Measurements from ENCODE around the gene FAM171A1.
A peak's percentile ranks its signal among the peaks of the same experiment; 100 is the strongest.
"Not testable (repeated sequence)": the region's sequence is repeated elsewhere in the genome, so short reads cannot be mapped to it uniquely, and the experiment has no call there.

FAM171A1 gene

DNA sequence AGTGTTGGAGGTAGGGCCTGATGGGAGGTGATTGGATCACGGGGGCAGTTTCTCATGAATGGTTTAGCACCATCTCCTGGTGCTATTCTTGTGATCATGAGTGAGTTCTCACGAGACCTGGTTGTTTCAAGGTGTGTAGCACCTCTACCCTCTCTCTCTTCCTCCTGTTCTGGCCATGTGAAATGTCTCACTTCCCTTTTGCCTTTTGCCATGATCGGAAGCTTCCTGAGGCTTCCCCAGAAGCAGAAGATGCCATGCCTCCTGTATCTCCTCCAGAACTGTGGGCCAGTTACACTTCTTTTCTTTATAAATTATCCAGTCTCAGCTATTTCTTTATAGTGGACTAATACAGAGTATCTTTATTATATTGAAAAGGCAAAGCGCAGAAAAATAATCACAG is 90.1 kb downstream of the FAM171A1 start:
- Mint-ChIP-seq H3K4me1 (no peaks in the 10 kb centered on the region), H3K4me3 (no peak overlapping the region), H3K9me3 (peaks cover 0 to 3% of the 10 kb centered on the region in 2 donors), H3K27me3 (peaks cover 0 to 7% of the 10 kb centered on the region in 2 donors), H3K27ac (no peak overlapping the region), H3K36me3 (no peaks in the 10 kb centered on the region)
- DNase-seq (no peak), ATAC-seq (replicated peaks) (no peak)

DNA sequence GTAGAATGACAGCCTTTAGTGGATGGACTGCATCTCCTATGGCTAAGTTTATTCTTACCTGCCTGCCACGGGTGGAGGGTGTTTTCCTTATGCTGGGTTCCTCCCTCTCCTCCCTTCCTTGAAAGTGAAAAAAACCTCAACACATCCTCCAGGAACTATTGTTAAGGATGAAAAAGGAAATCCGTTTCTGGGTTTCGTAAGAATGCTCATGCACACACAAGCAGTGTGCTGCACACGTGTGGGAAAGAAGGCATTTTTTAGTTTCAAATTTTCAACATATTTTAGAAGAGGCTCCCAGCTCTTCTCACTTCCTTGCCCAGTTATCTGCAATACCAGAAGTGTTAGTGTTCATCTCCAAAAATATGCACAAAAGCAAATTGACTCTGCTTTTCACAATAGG is 90.6 kb downstream of the FAM171A1 start:
- Mint-ChIP-seq H3K36me3 (no peaks in the 10 kb centered on the region), H3K27ac (no peak overlapping the region), H3K4me3 (no peak overlapping the region), H3K9me3 (peaks cover 0 to 3% of the 10 kb centered on the region in 2 donors), H3K27me3 (peaks cover 0 to 7% of the 10 kb centered on the region in 2 donors), H3K4me1 (no peaks in the 10 kb centered on the region)
- DNase-seq = no peak
- ATAC-seq (replicated peaks) = no peak

DNA sequence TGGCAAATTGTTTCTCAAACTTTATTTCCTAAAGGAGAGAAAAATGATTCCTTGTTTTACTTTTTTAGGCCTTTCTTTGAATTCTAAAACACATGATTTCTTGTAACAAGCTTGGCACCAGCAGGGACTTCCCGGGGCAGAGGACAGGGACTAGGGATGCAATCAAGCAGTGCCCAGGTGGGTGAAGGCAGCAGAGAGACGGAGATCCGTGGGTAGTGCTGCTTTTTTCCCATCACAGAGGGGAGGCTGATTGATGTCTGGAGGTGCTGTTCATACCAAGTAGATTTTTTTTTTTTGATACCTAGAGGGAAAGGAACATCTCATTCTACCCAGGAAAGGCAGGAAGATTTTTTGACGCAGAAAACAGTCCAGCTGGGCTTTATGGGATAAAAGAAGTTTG is 91.9 kb downstream of the FAM171A1 start:
- ATAC-seq (replicated peaks) (no peak), DNase-seq (no peak)
- Mint-ChIP-seq H3K27ac (no peak overlapping the region), H3K27me3 (peaks cover 0 to 7% of the 10 kb centered on the region in 2 donors), H3K4me3 (no peak overlapping the region), H3K36me3 (no peaks in the 10 kb centered on the region), H3K9me3 (peaks cover 0 to 3% of the 10 kb centered on the region in 2 donors), H3K4me1 (no peaks in the 10 kb centered on the region)

- Mint-ChIP-seq H3K9me3 (peaks cover 3% of the 10 kb centered on the region in 2 donors), H3K27ac (no peak overlapping the region), H3K27me3 (peaks cover 0 to 7% of the 10 kb centered on the region in 2 donors), H3K36me3 (no peaks in the 10 kb centered on the region), H3K4me1 (no peaks in the 10 kb centered on the region), H3K4me3 (no peak overlapping the region)
- no peak for ATAC-seq (replicated peaks)
- no peak for DNase-seq
Observed at GRCh38 chr10:15278786-15279185, 92.3 kb downstream of the FAM171A1 start.

DNA sequence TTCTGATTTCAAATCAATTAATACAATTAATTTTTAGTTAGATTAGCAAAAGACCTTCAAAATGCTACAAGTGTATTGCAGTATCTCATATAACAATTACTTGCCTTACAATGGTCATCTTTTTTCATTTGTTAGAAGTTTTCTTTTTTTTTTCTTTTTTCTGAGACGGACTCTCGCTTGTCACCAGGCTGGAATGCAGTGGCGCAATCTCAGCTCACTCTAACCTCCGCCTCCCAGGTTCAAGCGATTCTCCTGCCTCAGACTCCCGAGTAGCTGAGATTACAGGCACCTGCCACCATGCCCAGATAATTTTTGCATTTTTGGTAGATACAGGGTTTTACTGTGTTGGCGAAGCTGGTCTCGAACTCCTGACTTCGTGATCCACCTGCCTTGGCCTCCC is 95.0 kb downstream of the FAM171A1 start:
- not testable (repeated sequence) for H3K9me3 Mint-ChIP-seq; H3K27me3 Mint-ChIP-seq; H3K36me3 Mint-ChIP-seq; H3K4me1 Mint-ChIP-seq; H3K4me3 Mint-ChIP-seq; H3K27ac Mint-ChIP-seq; ATAC-seq (replicated peaks); DNase-seq

DNA sequence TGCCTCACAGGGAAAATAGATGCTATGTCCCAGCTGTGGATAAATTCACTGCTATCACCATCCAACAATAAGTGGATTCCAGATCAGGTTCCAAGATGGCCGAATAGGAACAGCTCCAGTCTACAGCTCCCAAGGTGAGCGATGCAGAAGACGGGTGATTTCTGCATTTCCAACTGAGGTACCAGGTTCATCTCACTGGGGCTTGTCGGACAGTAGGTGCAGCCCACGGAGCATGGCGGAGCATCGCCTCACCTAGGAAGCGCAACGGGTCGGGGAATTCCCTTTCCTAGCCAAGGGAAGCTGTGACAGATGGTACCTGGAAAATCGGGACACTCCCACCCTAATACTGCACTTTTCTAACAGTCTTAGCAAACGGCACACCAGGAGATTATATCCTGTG is 101.3 kb downstream of the FAM171A1 start:
- not testable (repeated sequence) for H3K27ac Mint-ChIP-seq; H3K4me1 Mint-ChIP-seq; ATAC-seq (replicated peaks); DNase-seq; H3K36me3 Mint-ChIP-seq; H3K4me3 Mint-ChIP-seq
- H3K9me3 Mint-ChIP-seq = peaks cover 12% of the 10 kb centered on the region in 2 donors
- H3K27me3 Mint-ChIP-seq = peaks cover 11 to 16% of the 10 kb centered on the region in 2 donors

DNA sequence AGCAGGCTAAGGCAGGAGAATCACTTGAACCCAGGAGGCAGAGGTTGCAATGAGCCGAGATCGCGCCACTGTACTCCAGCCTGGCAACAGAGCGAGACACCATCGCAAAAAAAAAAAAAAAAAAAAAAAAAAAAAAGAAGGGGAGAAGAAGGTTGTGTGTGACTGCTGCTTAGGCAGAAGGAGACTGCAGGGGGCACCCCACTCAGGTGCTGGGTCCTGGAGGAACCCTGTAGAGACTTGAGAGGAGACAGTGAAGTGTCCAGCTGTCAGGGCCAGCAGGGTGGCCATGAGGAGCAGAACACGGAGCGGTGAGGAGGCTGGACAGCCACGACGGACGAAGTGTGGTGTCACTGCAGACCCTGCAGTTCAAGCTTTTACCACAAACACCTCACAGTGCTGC is 103.6 kb downstream of the FAM171A1 start:
- DNase-seq = no peak
- peaks cover 3% of the 10 kb centered on the region in 2 donors for H3K36me3 Mint-ChIP-seq

DNA sequence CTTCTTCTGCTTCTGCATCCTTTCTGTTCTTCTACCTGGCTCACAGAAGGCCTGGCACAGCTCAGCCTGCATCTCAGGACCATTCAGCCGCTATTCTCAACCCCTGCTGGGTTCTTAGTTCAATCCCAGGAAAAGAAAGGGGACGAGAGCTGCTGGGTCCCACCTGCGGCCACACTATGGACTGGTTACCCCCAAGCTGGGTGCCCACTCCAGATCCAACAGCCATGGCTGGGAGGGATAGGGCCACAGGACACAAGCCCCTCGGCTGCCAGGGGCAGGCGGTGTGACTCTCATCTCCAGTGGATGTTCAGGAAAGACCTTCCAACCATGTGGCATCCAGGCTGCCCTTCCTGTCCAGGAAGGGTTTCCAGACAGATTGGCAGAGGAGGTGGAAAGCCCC is 105.0 kb downstream of the FAM171A1 start:
- peaks cover 11 to 16% of the 10 kb centered on the region in 2 donors for H3K27me3 Mint-ChIP-seq
- DNase-seq = no peak
- no peak for ATAC-seq (replicated peaks)
- no peak overlapping the region for H3K27ac Mint-ChIP-seq
- no peaks in the 10 kb centered on the region for H3K4me1 Mint-ChIP-seq
- H3K36me3 Mint-ChIP-seq = peaks cover 3% of the 10 kb centered on the region in 2 donors
- H3K4me3 Mint-ChIP-seq = no peak overlapping the region
- peaks cover 10 to 12% of the 10 kb centered on the region in 2 donors for H3K9me3 Mint-ChIP-seq

More for the DNA sequence above, 103.6 kb downstream of the FAM171A1 start:
- Mint-ChIP-seq H3K9me3 (peaks cover 10 to 12% of the 10 kb centered on the region in 2 donors), H3K4me1 (no peaks in the 10 kb centered on the region), H3K27ac (no peak overlapping the region), H3K4me3 (no peak overlapping the region), H3K27me3 (peaks cover 11 to 16% of the 10 kb centered on the region in 2 donors)
- ATAC-seq (replicated peaks) = no peak

GRCh38 chr10:15265558-15265957 is 105.5 kb downstream of the FAM171A1 start:
- H3K27ac Mint-ChIP-seq = no peak overlapping the region
- H3K4me3 Mint-ChIP-seq = no peak overlapping the region
- H3K36me3 Mint-ChIP-seq = peaks cover 3% of the 10 kb centered on the region in 2 donors
- H3K9me3 Mint-ChIP-seq = peaks cover 10 to 12% of the 10 kb centered on the region in 2 donors
- ATAC-seq (replicated peaks) = no peak
- H3K4me1 Mint-ChIP-seq = no peaks in the 10 kb centered on the region
- H3K27me3 Mint-ChIP-seq = peaks cover 11 to 16% of the 10 kb centered on the region in 2 donors
- no peak for DNase-seq

DNA sequence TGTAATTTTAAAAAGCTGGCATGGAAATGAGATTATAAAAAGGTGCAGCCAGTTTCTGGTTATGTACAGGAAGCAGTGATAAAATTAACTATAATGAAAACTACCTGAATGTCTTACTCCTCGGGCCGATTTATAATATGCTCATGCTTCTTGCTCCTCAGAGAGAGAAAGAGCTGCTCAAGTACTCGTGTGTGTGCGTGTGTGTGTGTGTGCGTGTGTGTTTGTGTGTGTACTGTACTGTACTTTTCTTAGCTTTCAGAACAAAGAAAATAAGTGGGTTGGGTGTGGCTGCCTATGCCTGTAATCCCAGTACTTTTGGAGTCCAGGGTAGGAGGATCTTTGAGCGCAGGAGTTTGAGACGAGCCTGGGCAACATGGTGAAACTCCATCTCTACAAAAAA is 106.0 kb downstream of the FAM171A1 start:
- peaks cover 11 to 16% of the 10 kb centered on the region in 2 donors for H3K27me3 Mint-ChIP-seq
- peaks cover 10 to 12% of the 10 kb centered on the region in 2 donors for H3K9me3 Mint-ChIP-seq
- no peak for DNase-seq
- no peak overlapping the region for H3K4me3 Mint-ChIP-seq
- H3K36me3 Mint-ChIP-seq = peaks cover 3% of the 10 kb centered on the region in 2 donors
- no peak overlapping the region for H3K27ac Mint-ChIP-seq
- H3K4me1 Mint-ChIP-seq = no peaks in the 10 kb centered on the region
- no peak for ATAC-seq (replicated peaks)

GRCh38 chr10:15263657-15264323 is 107.3 kb downstream of the FAM171A1 start:
- ATAC-seq (replicated peaks) (no peak), DNase-seq (no peak)
- Mint-ChIP-seq H3K27ac (no peak overlapping the region), H3K36me3 (peaks cover 0 to 3% of the 10 kb centered on the region in 2 donors), H3K9me3 (peaks cover 3 to 5% of the 10 kb centered on the region in 2 donors), H3K4me1 (no peaks in the 10 kb centered on the region), H3K4me3 (no peak overlapping the region), H3K27me3 (peaks cover 5 to 9% of the 10 kb centered on the region in 2 donors)

- Mint-ChIP-seq H3K4me1 (no peaks in the 10 kb centered on the region), H3K36me3 (no peaks in the 10 kb centered on the region), H3K27me3 (no peaks in the 10 kb centered on the region), H3K4me3 (no peak overlapping the region), H3K9me3 (no peaks in the 10 kb centered on the region), H3K27ac (no peak overlapping the region)
- DNase-seq (no peak), ATAC-seq (replicated peaks) (peak; percentile 53 to 59)
Observed at GRCh38 chr10:15262036-15262713, 108.9 kb downstream of the FAM171A1 start.

GRCh38 chr10:15259136-15259535 is 112.0 kb downstream of the FAM171A1 start:
- H3K36me3 Mint-ChIP-seq = no peaks in the 10 kb centered on the region
- no peak overlapping the region for H3K4me3 Mint-ChIP-seq
- ATAC-seq (replicated peaks) = no peak
- no peak overlapping the region for H3K27ac Mint-ChIP-seq
- H3K27me3 Mint-ChIP-seq = peaks cover 0 to 6% of the 10 kb centered on the region in 2 donors
- H3K9me3 Mint-ChIP-seq = no peaks in the 10 kb centered on the region
- no peak for DNase-seq
- H3K4me1 Mint-ChIP-seq = peaks cover 8 to 9% of the 10 kb centered on the region in 2 donors

DNA sequence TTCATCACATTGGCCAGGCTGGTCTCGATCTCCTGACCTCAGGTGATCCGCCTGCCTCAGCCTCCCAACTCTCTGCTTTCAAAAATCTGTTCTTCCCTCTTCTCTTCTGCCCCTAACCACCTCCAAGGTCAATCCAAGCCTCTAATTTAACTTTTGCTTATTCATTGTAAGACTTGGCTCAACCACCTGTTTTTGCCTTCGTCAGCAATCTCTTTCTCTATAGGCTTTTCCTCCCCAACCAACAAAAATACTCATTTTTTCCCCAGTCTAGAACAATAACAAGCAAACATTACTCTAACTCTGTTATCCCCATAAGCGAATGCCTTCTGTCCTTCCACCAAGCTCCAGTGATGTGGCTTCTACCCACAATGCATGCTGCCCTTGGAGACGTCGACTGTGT is 112.8 kb downstream of the FAM171A1 start:
- no peak overlapping the region for H3K27ac Mint-ChIP-seq
- H3K4me1 Mint-ChIP-seq = peaks cover 13 to 17% of the 10 kb centered on the region in 2 donors
- H3K36me3 Mint-ChIP-seq = no peaks in the 10 kb centered on the region
- DNase-seq = no peak
- no peak overlapping the region for H3K4me3 Mint-ChIP-seq
- ATAC-seq (replicated peaks) = no peak
- H3K27me3 Mint-ChIP-seq = peaks cover 0 to 6% of the 10 kb centered on the region in 2 donors
- no peaks in the 10 kb centered on the region for H3K9me3 Mint-ChIP-seq

DNA sequence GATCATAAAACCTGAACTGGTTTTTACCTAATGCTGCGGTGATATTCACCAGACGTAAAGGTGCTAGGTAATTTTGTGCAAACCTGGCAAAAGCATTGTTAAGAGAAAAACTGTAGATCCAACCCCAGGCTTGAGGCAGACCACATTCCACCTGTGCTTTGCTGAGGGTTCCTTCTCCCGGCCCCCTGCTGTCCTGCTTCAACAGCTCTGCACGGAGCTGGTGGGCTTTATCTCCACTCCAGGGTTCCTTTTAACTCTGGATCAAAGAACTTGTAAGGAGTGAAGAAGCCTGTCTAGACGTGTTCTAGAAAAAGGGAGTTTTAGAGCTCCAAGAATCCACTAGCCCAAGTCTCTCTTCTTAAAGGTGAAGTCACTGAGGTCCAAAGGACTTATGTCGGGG is 115.1 kb downstream of the FAM171A1 start:
- ATAC-seq (replicated peaks) (no peak), DNase-seq (no peak)
- no peak overlapping the region for H3K27ac Mint-ChIP-seq
- no peaks in the 10 kb centered on the region for H3K36me3 Mint-ChIP-seq
- no peaks in the 10 kb centered on the region for H3K9me3 Mint-ChIP-seq
- peaks cover 13 to 25% of the 10 kb centered on the region in 2 donors for H3K4me1 Mint-ChIP-seq
- peaks cover 0 to 13% of the 10 kb centered on the region in 2 donors for H3K27me3 Mint-ChIP-seq
- H3K4me3 Mint-ChIP-seq = no peak overlapping the region

Measured in stimulated activated naive B cell treated with anti-CD40 and anti-IgM and Interleukin-4, amounts not matched to agents 10 μg/mL and 1 μg/mL and 100 μg/mL, for 72 hours (primary cell).